HG02885 (cell line): ENCODE measurements around the gene PCDH12.
A peak's percentile ranks its signal among the peaks of the same experiment; 100 is the strongest.

ENCODE experiments used
- ATAC-seq: cut with Tn5 transposase; IDR thresholded peaks from one replicate; pipeline ENCODE4 v1.9.1; 2021; ENCODE audit warnings: mild to moderate bottlenecking; ENCODE audit not compliant: unreplicated experiment, poor library complexity

The PCDH12 gene

DNA sequence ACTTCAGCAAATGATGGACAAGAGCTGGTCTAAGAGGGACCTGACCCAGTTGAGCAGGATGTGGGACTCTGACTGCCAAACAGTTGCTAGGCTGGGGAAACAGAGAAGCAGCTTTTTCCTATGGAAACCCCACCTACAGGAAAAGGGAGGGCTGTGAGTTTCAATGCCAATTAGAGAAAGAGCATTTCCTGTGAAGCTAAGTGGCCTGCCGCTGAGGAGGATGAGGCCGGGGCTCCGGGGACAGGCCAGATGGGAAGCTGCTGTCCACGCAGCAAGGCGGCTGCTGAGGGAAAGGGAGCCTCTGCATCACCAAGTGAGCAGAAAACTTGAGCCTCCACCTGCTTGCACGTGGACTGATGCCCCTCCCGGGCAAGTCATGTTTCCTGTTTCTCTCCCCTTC is at the start of gene PCDH12:
PCDH12 (minus strand) TSS at position 90 of the 400 bp plus-strand sequence. CDS start 351 bp downstream, outside the sequence.
- ATAC-seq: no peak

DNA sequence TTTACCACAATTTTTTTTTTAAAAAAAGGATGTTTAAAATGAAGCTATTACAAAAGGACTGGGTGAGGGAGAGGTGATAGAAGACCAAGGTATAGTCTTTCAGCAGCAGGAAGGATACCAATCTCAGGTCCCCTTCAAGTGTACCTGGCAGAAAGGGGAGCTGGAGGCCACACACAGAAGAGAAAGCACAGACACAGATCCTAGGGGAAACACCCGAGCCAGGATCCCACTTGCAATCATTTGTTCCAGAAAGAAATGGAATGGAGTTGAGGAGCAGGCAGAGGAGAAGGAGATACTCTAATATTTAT is 49.2 kb upstream of the PCDH12 start:
- peak; percentile 21 for ATAC-seq

DNA sequence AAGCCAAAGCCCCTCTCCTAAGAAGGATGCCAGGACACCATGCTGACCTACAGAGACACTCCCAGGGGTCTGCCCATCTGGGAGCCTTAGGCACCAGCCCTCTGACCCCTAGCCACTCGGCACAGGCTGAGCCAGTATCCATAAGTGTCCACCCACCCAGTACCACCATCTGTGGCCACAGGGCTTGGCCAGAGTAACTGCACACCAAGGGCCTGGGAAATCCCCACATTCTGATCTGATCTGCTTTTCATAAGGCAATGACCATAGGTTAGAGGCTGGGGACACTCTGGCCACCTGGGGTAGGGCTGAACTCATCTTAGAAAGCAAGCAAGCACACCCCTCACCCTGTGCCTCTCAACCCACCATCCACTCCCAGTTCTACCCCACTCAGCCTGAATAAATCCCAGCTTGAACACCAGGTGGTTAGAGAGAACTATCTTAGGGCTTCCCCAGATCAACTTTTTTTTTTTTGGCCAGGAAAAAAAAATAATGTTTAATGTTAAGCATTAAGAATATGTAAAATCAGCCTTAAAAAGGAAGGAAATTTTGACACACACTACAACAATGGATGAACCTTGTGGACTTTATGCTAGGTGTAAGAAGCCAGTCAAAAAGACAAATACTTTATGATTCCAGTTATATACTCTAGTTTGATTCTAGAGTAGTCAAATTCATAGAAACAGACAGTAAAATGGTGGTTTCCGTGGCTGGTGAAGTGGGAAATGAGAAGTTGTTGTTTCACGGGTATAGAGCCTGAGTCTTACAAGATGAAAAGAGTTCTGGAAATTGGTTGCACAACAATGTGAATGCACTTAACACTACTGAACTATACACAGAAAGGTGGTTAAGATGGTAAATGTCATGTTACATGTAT is 48.6 kb upstream of the PCDH12 start:
- peak; percentile 56 for ATAC-seq

DNA sequence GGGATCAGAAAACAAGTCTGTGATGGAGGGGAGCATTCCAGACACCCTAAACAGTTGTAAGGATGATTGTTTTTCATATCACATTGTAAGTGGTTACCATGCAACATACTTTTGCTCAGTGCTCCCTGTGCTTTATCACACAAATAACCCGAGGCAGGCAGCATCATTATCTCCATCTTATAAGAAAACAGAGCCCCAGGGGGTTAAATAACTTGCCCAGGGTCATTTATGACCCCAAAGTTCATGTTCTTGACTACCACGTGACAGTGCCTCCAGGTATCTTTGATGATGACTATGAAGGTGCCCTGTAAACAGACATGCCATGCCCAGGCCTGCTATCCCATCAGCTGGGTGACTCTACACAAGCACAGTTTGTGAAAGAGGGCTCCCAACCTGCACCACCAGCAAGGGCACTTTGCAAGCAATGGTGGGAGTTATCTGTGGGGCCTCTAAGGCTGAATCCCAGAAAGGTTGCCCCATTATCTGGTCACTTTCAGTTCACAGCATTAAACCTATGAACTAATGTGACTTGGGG is 45.3 kb upstream of the PCDH12 start:
- ATAC-seq: no peak

DNA sequence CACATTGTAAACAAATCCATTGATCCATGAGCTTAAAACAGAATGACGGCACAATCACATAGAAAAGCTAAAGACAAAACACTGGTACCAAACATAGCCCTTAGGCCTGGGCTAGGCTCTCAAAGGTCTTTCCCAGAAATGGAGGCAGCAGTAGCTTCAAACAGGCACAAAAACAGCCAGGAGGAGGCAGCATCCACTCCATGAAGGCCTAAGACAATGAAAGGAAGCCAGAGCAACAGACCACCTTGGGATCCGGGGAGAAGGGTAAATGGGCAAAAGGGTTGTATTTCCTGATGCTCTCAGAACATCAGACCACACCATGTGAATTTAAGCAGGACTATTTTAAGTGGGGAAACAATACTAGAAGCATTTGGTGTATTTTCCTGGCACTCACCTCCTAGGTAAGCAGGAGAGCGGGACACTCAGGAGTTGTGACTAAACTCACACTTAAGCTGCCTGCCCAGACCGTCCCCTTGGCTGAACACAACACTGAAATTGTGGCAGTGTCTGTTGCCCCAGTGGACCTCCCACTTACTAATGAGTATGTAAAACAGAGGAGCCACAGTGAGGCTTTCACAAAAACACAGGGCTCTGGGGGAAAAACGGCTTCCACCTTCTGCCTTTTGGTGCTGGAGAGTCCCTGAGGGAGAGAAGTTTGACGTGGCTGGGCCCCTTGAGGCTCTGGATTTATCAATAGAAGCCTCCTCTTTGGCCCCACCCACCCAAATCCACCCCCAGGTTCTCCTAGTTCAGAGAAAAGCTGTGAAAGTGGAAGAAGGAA is 42.9 kb upstream of the PCDH12 start:
- ATAC-seq: peak; percentile 61

DNA sequence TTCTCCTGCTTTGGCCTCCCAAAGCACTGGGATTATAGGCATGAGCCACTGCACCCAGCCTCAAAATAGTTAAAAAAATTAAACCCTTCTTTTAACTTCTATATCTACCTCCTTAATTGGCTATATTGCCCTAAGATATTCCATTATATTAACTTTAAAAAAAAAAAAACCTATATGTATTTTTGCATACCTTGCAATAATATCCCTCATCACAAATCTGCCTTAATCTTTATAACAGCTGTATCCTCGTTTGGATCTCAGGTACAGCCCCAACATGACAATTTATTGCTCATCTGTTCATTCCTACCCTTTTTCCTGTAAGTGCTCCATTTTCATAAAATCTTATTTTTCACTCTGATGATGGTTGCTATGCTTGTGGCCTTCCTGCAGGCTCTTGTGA is 42.2 kb upstream of the PCDH12 start:
- ATAC-seq: no peak

DNA sequence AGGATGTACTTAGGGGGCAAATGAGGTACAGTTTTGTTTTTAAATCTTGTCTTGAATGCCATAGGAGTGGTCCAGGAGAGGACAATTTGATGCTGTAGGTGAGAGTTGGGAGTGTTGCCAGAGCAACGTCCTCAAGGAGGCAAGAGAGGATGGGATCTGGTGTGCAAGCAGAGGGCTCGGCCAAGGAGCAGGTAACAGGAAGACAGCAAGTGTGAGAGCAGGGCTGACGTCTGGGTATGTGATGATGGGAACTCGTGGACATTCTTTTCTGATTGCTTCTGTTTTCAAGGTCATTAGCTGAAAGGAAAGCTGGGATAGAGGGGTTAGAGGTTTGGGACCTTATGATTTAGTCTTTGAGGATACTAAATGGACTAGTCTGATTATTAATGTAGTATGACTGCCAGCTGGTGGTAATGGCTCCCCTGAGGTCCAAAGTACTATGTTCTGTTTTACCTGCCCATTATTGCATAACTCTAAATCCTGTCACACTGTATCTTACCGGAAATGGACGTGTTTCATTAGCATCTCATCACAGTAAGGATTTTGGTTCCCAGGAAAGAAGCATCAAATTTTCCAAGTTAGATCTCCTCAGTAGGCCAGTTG is 39.5 kb upstream of the PCDH12 start:
- ATAC-seq: no peak

DNA sequence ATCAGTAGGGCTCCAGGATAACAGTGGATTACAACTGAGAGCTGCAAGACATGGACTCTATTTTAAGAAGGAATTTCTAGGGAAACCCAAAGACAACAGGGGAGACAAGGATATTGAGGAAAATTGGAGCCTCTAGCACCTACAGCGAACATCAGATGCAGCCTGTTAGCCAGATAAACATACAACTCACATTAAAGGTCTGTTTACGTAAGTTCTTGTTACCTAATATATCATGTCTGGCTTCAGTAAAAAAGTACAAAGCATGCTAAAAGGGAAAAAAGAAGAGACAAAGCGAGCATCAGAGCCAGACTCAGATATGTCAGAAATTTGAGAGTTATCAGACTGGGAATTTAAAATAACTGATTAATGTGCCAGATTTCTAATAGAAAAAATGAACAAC is 37.7 kb upstream of the PCDH12 start:
- ATAC-seq: no peak

DNA sequence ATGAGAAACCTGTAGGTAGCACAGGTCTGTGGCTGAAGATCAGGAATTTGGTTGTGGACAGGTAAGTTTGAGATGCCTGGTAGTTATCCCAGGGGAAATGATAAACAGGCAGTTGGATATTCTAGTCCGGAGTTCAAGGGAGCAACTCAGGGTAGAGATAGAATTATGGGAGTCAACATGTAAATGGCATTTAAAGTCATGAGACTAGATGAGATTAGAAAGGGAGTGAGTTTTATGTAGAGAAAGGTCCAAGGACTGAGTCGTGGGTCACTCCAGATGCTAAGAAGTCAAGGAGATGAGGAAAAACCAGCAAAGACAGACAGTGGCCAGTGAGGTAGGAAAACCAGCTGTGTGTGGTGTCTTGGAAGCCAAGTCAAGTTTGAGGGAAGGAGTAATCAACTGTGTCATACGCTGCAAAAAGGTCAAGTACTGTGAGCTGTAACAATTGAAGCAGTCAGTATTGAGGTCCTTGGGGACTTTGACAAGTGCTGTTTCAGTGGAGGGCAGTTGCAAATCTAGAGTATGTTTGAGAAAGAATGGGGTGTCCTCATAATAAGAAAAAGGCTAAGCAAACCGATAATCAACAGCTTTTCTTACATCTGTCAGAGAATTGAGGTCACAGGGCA is 36.6 kb upstream of the PCDH12 start:
- ATAC-seq: no peak

DNA sequence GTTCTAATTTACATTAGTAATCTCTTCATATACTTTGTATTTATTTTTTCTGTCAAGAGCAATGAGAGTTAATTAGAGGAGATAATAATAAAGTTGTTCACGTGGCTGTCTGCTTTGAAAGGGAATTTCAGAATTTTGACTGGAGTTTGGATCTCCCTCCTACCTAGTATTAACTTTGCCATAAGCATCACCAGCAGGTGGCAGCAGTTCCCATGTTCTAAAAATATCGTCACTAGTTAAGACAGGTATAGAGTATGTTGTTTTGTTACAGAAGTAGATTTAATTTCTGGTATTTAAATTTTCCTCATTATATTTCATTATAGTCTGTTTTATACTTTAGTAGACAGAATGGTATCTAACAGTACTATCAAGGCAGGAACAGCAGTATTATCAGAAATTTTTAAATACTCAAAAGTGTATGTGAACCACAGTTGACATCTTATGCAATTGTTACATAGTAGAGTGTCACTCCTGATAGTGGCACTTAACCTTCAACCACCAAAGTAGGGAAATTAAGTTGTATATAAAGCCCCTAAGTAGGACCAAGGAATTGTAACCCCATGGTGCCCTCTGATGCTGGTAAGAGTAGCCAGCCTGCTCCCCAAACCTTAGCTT is 34.5 kb upstream of the PCDH12 start:
- ATAC-seq: peak; percentile 60

DNA sequence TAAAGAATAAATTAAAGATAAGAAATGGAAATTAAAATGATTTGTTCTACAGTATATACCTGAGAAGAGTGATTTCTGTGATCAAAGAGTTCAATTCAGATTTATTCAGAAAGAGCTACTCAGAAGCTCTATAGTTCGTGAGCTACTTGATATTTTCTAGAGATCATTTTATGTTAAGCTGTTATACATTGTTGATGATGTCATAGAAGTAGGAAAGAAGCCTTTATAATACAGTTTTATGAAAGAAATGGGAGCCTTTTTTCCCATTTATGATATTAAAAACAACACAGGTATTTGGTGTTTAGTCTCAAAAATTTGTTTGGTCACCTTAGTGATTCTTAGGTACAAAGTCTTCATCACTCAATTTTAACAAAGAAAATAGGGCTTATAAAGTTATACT is 31.7 kb upstream of the PCDH12 start:
- no peak for ATAC-seq

DNA sequence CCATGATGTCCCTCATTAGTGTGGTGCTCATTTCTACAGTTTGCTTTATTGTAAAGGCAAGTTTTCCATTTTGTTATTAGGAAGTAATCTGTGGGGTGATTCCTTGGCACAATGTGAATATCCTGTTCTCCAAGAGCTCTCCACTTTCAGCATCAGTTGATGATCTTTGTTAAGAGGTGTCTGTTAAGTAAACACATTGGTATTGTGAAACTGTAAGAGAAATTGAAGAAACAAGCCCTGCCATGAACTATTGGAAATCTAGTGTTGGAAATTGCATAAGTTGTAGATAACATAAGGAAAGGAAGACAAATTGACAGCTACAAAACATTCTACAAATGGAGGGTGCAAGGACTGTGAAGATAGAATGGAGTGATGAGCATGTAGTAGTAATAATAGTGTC is 28.1 kb upstream of the PCDH12 start:
- ATAC-seq: no peak

DNA sequence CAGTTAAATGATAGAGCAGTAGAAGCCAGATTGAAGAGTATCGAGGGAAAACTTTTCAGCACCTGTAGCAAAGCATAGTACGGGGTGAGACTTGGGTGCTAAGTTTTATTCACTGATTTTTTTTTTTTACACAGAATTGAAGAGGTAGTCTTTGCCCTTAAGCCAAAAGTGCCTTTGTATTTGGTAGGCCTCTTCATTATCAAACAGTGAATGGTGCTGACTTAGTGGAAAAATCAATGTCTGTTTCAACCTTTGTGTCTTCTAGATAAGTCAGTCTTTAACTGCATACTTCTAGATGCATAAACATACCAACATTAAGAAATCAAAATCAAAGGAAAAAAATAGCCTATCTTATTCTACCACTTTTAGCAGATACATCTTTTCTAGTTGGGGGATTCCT is 24.6 kb upstream of the PCDH12 start:
- ATAC-seq: no peak

DNA sequence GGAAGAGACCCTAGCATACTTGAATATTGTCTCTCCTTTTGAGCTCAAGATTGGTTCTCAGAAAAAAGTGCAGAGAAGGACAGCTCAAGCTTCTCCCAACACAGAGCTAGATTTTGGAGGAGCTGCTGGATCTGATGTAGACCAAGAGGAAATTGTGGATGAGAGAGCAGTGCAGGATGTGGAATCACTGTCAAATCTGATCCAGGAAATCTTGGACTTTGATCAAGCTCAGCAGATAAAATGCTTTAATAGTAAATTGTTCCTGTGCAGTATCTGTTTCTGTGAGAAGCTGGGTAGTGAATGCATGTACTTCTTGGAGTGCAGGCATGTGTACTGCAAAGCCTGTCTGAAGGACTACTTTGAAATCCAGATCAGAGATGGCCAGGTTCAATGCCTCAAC is 20.4 kb upstream of the PCDH12 start:
- ATAC-seq: no peak

DNA sequence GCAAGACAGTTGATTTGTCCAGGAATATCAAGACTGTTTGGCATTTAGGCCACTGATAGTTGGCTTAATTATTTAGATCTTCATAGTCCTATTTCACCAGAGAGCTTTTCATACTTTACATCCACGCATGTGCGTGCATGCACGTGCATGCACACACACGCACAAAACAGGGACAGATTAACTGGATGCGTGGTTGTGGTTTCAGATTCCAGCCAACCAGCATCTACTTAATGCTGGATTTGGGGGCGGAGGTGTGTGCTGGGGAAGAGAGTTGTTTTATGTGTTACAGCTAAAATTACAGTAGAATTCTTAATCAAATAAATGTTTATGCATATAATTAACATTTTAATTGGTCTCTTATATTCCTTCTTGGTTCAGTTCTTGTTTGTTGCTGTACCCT is 18.2 kb upstream of the PCDH12 start:
- ATAC-seq: no peak

DNA sequence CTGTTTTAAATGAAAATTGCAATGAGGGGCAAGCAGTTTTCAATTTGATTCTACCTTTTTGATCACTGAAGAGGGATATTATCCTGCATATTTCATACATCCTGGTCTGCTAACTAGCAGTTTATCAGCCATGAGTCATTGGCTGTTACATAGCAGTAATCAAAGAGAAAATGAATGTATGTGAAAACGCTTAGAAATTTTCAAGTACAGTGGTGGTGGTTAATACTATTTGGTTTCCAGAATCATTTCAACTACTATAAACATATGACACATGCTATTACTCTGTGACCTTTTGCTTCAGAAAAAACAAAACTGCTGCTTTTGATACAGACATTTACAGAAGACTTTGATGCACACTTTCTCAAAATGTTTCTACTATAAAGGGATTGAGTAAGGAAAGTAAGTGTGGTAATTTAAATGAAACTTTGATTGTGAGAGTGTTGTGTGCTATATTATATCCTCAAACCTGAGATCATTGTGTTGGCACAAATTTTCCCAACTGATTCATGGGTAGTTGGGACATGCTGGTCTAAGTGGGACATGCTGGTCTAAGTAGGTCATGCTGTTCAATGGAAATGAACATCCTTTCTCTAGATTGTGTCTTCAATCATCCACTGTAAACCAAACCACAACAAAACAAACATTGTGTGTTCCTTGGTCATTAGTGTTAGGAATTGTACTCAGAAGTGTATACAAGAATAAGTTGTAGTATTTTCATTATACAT is 16.0 kb upstream of the PCDH12 start:
- ATAC-seq: no peak

DNA sequence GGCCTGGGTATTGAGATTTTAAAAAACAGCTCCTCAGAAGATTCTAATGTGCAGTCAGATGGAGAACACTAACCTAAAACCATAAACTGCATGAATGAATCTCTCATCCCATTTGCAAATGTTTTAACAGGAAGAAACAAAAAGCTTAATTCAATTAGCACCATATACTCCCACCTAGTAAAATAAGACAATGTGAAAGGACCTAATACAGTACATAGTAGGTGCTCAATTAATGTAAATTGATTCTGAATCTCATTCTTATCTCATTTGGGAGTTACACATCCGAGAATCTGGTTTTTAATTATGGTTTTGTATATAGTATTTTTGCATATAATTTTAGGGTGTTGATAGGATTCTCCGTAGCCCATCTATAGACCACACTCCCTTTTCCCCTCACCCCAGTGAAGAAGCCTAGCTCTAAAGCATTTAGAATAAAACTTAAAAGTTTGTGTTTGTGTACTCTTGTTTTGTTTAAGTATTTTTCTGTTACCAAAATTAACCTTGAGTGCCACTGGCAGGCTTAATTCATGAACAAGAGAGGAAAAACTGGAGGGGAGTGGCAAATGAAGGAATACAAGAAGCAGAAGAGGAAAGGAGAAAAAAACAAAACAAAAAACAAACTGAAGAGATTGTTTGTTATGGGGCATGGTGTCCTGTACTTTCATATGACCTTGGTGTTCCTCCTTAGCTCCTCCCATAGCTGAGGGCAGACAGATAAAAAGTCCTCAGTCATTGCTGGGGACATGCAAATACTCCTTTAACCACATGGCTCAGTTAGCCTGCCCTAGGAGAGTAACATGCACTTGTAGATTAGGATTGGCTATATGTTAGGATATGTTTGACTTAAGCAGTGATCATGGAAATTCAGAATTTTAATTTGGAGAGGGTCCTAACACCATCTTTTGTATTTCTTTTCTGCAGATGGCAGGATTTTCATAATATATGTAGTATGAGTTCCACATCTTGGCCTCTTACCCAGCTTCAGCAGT is 12.1 kb upstream of the PCDH12 start:
- ATAC-seq: peak; percentile 66

DNA sequence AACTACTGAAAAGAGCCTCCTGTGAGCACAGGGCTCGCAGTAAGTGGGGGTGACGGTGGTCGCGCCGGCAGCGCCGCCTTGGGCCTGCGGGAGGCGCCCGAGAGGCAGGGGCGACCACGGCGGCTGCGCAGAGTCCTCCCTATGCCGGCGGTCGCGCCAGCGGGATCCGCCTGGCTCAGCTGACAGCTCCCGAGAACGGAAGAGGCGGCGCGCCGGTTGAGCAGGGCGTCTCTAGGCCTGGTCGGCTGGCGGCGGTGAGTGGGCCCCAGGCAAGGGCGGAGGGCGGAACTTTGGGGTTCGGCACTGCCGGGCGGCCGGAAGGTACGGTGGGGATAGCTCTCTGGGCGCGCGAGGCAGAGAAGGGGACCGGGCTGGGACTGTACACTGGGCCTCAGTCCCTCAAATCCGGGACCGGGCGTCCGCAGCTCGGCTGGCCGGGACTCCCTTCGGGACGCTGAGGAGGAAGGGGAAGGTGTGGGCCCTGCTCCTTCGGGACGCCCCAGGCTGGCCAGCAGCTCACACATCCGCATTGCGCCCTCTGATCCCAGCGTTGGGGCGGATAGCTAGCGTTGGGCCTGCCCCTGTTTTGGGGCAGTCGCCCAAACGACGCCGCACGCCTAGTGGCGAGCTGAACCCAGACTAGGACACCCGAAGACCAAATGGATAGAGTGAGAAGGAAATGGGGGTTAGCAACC is 11.1 kb upstream of the PCDH12 start, which contains the start of gene RNF14:
RNF14 (plus strand) TSS at position 192 of the 695 bp plus-strand sequence. CDS start 4,484 bp downstream, outside the sequence.
- ATAC-seq: peak; percentile 92
